Thyroid gland (tissue), 4 donors: Measurements from ENCODE around the gene RNF128. TPM values are rescaled to one million over a fixed set of nuclear protein-coding genes. Genes with fewer than 3 reads are reported as not detected.

ENCODE experiments used
- DNase-seq, 2 donors: peaks; one replicate each; pipeline ENCODE4 v3.0.0-alpha.2; 2019
- H3K27ac ChIP-seq, 3 donors: fragments of 200-600 bp; sonication (generic); 1 replicate in 2 of 3; 2 replicates in 1 of 3; pipeline ENCODE4 v1.5.1; 2016 to 2019; ENCODE audit warnings: mild to moderate bottlenecking in 1 of 3, moderate library complexity in 1 of 3
- H3K27me3 ChIP-seq: fragments of 200-600 bp; sonication (generic); one replicate; pipeline ENCODE4 v1.5.1; 2019
- H3K36me3 ChIP-seq, 2 donors: fragments of 200-600 bp; sonication (generic); one replicate each; pipeline ENCODE4 v1.5.1; 2016 to 2019
- H3K4me1 ChIP-seq, 2 donors: fragments of 200-600 bp; sonication (generic); one replicate each; pipeline ENCODE4 v1.5.1; 2017 to 2019
- H3K4me3 ChIP-seq, 3 donors: fragments of 200-600 bp; sonication (generic); replicated peaks in 1 of 3; 1 replicate in 2 of 3; 2 replicates in 1 of 3; pipeline ENCODE4 v1.5.1; 2016; ENCODE audit warnings: mild to moderate bottlenecking in 1 of 3
- H3K9me3 ChIP-seq: fragments of 200-600 bp; sonication (generic); one replicate; pipeline ENCODE4 v1.5.1; 2017
- CTCF ChIP-seq, 6 experiments: fragments of 200-600 bp in 3 of 6; fragments of 450-650 bp in 3 of 6; sonication (generic) in 3 of 6; IDR thresholded peaks; one replicate each; pipeline ENCODE4 v1.5.1; 2016 to 2019; ENCODE audit warnings: antibody characterized with exemption in 6 of 6, mild to moderate bottlenecking in 2 of 6, inconsistent platforms in 1 of 6, moderate library complexity in 1 of 6
- POLR2A ChIP-seq, 2 donors: fragments of 450-650 bp; IDR thresholded peaks; one replicate each; pipeline ENCODE4 v1.6.1; 2017; ENCODE audit warnings: antibody characterized with exemption in 2 of 2, mild to moderate bottlenecking in 2 of 2, moderate library complexity in 1 of 2
- WGBS, 2 donors: methylation state at CpG; one replicate each; pipeline ENCODE4 v1.1.5; 2017; 5-methylcytosine and 5-hydroxymethylcytosine counted together
- intact Hi-C: fragments of 100-400 bp; cut with DNase I; formaldehyde crosslinking; loops from one replicate; pipeline ENCODE4 v1.15.1; 2023
- total RNA-seq, 4 donors: library from RNA; depleted of rRNA; stranded (reverse); fragments of >200 nt; gene quantifications; one replicate each; pipeline ENCODE4 v1.2.3, GENCODE V29; 2016

Gene RNF128
- total RNA-seq, 4 donors from 2014 or later: 46.5 to 68.6 (median 63.5) TPM

- Histone ChIP-seq H3K27me3 (no peaks in the 10 kb centered on the region), H3K4me1 (no peaks in the 10 kb centered on the region), H3K36me3 (no peaks in the 10 kb centered on the region), H3K27ac (no peak overlapping the region), H3K4me3 (no peak overlapping the region), H3K9me3 (no peaks in the 10 kb centered on the region)
- DNase-seq: no peak
- WGBS, 2 donors: 67 to 86% methylated on average over 3 of the region's 3 CpGs
- intact Hi-C loops: no loop called here
- no peak for TF ChIP-seq CTCF (IDR thresholded peaks at IDR 0.05)
- TF ChIP-seq POLR2A (IDR thresholded peaks at IDR 0.05): no peak
These were observed 30.0 kb upstream of the RNF128 start for GRCh38 chrX:106696502-106696901.

- Histone ChIP-seq H3K27ac (no peak overlapping the region), H3K4me3 (no peak overlapping the region), H3K4me1 (no peaks in the 10 kb centered on the region), H3K27me3 (no peaks in the 10 kb centered on the region), H3K9me3 (no peaks in the 10 kb centered on the region), H3K36me3 (no peaks in the 10 kb centered on the region)
- intact Hi-C loops: no loop called here
- 54 to 57% methylated on average over 3 of the region's 3 CpGs for WGBS, 2 donors
- TF ChIP-seq CTCF (IDR thresholded peaks at IDR 0.05) (no peak), POLR2A (IDR thresholded peaks at IDR 0.05) (no peak)
- no peak for DNase-seq
These were observed 27.8 kb upstream of the RNF128 start for GRCh38 chrX:106698693-106699092.

GRCh38 chrX:106702636-106703035 lies 23.9 kb upstream of the RNF128 start:
- no peak overlapping the region for H3K27ac ChIP-seq
- H3K4me3 ChIP-seq: no peak overlapping the region
- no peaks in the 10 kb centered on the region for H3K9me3 ChIP-seq
- no peaks in the 10 kb centered on the region for H3K27me3 ChIP-seq
- H3K4me1 ChIP-seq: no peaks in the 10 kb centered on the region
- WGBS, 2 donors: 37 to 47% methylated on average over 1 of the region's 1 CpG
- DNase-seq: no peak
- intact Hi-C loops: no loop called here
- TF ChIP-seq POLR2A (IDR thresholded peaks at IDR 0.05): no peak
- no peak for TF ChIP-seq CTCF (IDR thresholded peaks at IDR 0.05)
- no peaks in the 10 kb centered on the region for H3K36me3 ChIP-seq

GRCh38 chrX:106706466-106706865 lies 20.0 kb upstream of the RNF128 start:
- no peak overlapping the region for H3K27ac ChIP-seq
- TF ChIP-seq CTCF (IDR thresholded peaks at IDR 0.05) (no peak), POLR2A (IDR thresholded peaks at IDR 0.05) (no peak)
- intact Hi-C loops: no loop called here
- no peaks in the 10 kb centered on the region for H3K9me3 ChIP-seq
- H3K27me3 ChIP-seq: no peaks in the 10 kb centered on the region
- 96 to 98% methylated on average over 3 of the region's 3 CpGs for WGBS, 2 donors
- H3K36me3 ChIP-seq: no peaks in the 10 kb centered on the region
- no peak overlapping the region for H3K4me3 ChIP-seq
- DNase-seq: no peak
- no peaks in the 10 kb centered on the region for H3K4me1 ChIP-seq

- H3K9me3 ChIP-seq: no peaks in the 10 kb centered on the region
- TF ChIP-seq POLR2A (IDR thresholded peaks at IDR 0.05): no peak
- TF ChIP-seq CTCF (IDR thresholded peaks at IDR 0.05): no peak
- no peak for DNase-seq
- no peaks in the 10 kb centered on the region for H3K4me1 ChIP-seq
- no peak overlapping the region for H3K27ac ChIP-seq
- intact Hi-C loops: no loop called here
- no peak overlapping the region for H3K4me3 ChIP-seq
- H3K36me3 ChIP-seq: no peaks in the 10 kb centered on the region
- no peaks in the 10 kb centered on the region for H3K27me3 ChIP-seq
- WGBS, 2 donors: 67 to 72% methylated on average over 3 of the region's 3 CpGs
These were observed 18.6 kb upstream of the RNF128 start for GRCh38 chrX:106707771-106708454.
